ENCODE results near the gene PLET1.

PLET1 gene

GRCh38 chr11:112260490-112260889 lies at the start of gene PLET1:
Gene PLET1, minus strand, starts transcription at chr11:112260860. Its CDS starts 271 bp downstream, at chr11:112260589.
- DNase-seq: no peak

- DNase-seq: no peak
Observed at GRCh38 chr11:112310419-112310818, 49.8 kb upstream of the PLET1 start.

GRCh38 chr11:112308651-112309050 lies 48.0 kb upstream of the PLET1 start:
- DNase-seq: no peak

- no peak for DNase-seq
Observed at GRCh38 chr11:112307616-112308015, 47.0 kb upstream of the PLET1 start.

- DNase-seq: no peak
Observed at GRCh38 chr11:112306230-112306629, 45.6 kb upstream of the PLET1 start.

- DNase-seq: no peak
Observed at GRCh38 chr11:112304914-112305313, 44.3 kb upstream of the PLET1 start.

GRCh38 chr11:112303616-112304015 lies 43.0 kb upstream of the PLET1 start:
- DNase-seq: no peak

GRCh38 chr11:112302226-112302868 lies 41.7 kb upstream of the PLET1 start:
- DNase-seq: no peak

- no peak for DNase-seq
Observed at GRCh38 chr11:112300094-112300786, 39.6 kb upstream of the PLET1 start.

DNA sequence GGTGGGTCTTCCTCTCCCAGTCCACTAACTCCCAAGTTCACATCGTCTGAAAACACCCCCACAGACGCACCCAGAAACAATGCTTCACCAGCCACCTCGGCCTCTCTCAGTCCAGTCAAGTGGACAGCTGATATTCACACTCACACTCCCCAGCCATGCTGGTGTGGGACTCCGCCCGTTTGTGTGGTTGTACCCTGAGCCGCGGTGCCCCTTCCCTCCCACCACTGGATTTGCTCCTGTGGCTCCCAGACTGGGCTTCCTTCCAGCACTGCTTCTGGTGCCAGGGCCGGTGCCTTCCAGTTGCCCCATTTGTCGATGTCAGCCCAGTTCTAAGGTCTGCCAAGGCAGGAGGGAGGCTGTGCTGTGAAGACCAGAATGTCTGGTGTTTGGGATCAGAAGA lies 37.9 kb upstream of the PLET1 start:
- no peak for DNase-seq

GRCh38 chr11:112297248-112297866 lies 36.7 kb upstream of the PLET1 start:
- no peak for DNase-seq

DNA sequence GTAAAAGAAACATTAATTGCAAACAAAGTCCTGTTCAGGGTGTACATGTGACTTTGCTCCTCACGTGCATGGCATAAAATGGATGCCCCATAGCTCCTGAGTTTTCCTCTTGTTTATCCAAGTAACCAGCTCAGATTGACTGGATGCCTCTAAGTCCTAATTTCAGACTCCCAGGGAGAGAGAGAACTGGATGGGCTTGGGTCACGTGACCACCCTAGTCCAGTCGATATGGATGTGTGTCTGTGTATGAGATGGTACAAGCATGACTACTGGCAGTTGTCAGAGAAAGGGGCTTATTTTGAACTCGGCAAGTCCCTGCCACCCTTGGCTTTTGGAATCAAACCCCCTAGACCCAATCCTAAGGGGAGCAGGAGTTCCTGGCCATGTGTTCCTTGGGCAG lies 35.4 kb upstream of the PLET1 start:
- DNase-seq: no peak

- no peak for DNase-seq
Observed at GRCh38 chr11:112294688-112295340, 34.2 kb upstream of the PLET1 start.

DNA sequence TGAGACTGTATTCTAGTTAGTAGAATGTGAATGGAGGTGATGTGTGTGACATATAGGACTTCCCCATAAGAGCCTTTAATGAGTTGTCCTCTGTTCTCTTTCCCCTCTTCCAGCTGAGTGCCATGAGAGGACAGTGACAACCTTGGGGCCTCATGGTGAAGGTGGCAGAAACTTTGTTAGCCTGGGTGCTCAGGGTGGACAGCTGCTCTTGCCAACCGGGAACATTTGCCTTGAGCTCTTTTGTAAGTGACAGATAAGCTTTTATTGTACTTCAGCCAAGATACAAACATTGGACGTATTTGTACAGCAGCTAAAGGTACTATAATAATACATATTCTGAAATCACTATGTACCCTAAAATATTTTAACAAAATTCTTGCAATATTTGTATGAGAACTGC lies 33.0 kb upstream of the PLET1 start:
- no peak for DNase-seq

- peak; percentile 12 for DNase-seq
Observed at GRCh38 chr11:112292785-112293407, 32.2 kb upstream of the PLET1 start.

- DNase-seq: no peak
Observed at GRCh38 chr11:112292188-112292587, 31.5 kb upstream of the PLET1 start.

DNA sequence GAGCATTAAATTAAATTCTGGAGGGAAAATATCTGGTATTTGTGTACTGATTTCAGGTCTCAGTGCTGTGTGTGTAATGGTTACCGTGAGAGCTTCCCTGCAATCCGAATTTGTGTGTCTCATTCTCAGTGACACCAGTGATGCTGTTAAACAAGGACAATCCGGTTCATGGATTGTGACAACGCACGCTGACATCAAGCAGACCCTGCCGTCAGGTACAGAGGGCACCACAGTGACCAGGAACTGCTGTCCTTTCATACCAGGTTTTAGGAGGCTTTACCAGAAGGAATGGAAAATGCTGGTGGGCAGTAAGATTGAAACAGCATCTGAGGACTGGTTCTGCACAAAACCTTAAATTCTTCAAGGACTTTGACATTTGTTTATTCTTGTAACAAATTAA lies 30.5 kb upstream of the PLET1 start:
- no peak for DNase-seq

- no peak for DNase-seq
Observed at GRCh38 chr11:112290493-112290850, 29.8 kb upstream of the PLET1 start.

GRCh38 chr11:112289588-112290492 lies 29.2 kb upstream of the PLET1 start:
- peak; percentile 43 for DNase-seq

- no peak for DNase-seq
Observed at GRCh38 chr11:112288021-112288420, 27.4 kb upstream of the PLET1 start.

DNA sequence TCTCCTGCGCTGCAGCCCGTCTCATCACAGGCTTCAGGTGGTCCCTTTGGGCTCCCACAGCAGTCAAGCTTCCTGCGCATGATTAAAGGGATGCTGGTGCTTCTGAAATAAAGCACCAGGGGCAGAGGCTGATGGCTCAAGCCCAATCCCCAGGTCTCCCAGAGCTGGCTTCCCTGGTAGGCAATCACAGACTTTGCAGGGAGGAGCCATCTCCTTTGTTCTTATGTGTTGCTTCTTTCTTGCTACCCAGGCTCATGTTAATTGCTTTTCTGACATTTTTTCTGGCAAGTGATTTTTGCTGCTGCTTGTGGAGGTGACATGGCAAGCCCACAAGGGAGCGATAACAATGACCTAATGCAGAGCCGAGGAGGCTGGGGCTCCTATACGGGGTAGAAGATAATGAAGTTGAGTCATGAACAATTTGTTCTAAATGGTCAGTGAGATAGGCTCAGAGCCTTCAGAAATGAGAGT lies 25.2 kb upstream of the PLET1 start:
- DNase-seq: no peak

DNA sequence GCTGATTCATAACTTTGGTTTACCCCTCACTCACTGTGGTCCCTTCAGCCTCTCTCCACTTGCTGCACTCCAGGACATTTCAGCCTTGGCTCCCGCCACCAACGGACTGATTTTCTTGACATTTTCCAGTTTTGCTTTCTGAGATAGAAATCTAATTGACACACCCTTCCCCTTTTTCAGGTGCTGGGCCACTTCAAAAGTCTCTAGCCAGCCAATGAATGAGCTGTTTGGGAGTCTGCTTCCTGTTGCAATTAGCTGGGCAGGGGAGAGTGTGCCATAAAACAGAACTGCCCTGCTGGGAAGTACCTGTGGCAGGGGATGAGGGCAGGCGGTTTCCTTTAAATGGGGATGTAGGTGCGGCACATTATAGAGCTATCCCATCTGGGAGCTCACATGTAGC lies 21.1 kb upstream of the PLET1 start:
- DNase-seq: no peak

All from COR-L47 (cell line).